Keratinocyte (primary cell): ENCODE results near the gene CTRB2. TPM values are rescaled to one million over a fixed set of nuclear protein-coding genes. Genes with fewer than 3 reads are reported as not detected.
A peak's percentile ranks its signal among the peaks of the same experiment; 100 is the strongest.

ENCODE experiments used
- DNase-seq: peaks from one replicate; pipeline ENCODE4 v3.0.0-alpha.2; 2011; ENCODE audit warnings: low read depth, missing footprints, low spot score
- FAIRE-seq: peaks from 2 replicates; lab custom pipeline; 2011; peaks lifted over from hg19 to GRCh38; lab: Jason Lieb, UNC
- H2AFZ ChIP-seq: 2 replicates; pipeline ENCODE4 v1.6.0; 2012; ENCODE audit warnings: low read length, control low read depth, inconsistent platforms; ENCODE audit not compliant: control insufficient read depth
- H3K27ac ChIP-seq: 2 replicates; pipeline ENCODE4 v1.5.1; 2011; ENCODE audit warnings: low read length; ENCODE audit not compliant: control insufficient read depth, insufficient read depth
- H3K27me3 ChIP-seq: 3 replicates; pipeline ENCODE4 v1.6.0; 2011; ENCODE audit warnings: low read length; ENCODE audit not compliant: control insufficient read depth, insufficient read depth; ENCODE audit errors: extremely low read depth
- H3K36me3 ChIP-seq, 2 experiments: 2 replicates in 1 of 2; 3 replicates in 1 of 2; pipeline ENCODE4 v1.5.1; 2011; ENCODE audit warnings: low read length in 2 of 2, mild to moderate bottlenecking in 1 of 2; ENCODE audit not compliant: control insufficient read depth in 2 of 2, insufficient read depth in 2 of 2; ENCODE audit errors: extremely low read depth in 1 of 2
- H3K4me1 ChIP-seq: 3 replicates; pipeline ENCODE4 v1.5.1; 2011; ENCODE audit warnings: low read length; ENCODE audit not compliant: control insufficient read depth, insufficient read depth; ENCODE audit errors: extremely low read depth
- H3K4me2 ChIP-seq: 3 replicates; pipeline ENCODE4 v1.6.0; 2011; ENCODE audit warnings: low read depth, low read length; ENCODE audit not compliant: control insufficient read depth, insufficient read depth; ENCODE audit errors: extremely low read depth
- H3K4me3 ChIP-seq, 3 experiments: fragments of 200-600 bp in 1 of 3; sonication (generic) in 1 of 3; 2 replicates in 2 of 3; 3 replicates in 1 of 3; pipeline ENCODE4 v1.5.1; 2011 to 2016; ENCODE audit warnings: low read length in 3 of 3, mild to moderate bottlenecking in 3 of 3, control low read depth in 2 of 3, inconsistent platforms in 1 of 3, low read depth in 1 of 3, mixed read lengths in 1 of 3, mixed run types in 1 of 3, moderate library complexity in 1 of 3; ENCODE audit not compliant: control insufficient read depth in 2 of 3, insufficient read depth in 2 of 3; ENCODE audit errors: extremely low read depth in 1 of 3
- H3K79me2 ChIP-seq: 2 replicates; pipeline ENCODE4 v1.6.0; 2012; ENCODE audit warnings: low read length; ENCODE audit not compliant: control insufficient read depth, insufficient read depth
- H3K9ac ChIP-seq: 3 replicates; pipeline ENCODE4 v1.6.0; 2011; ENCODE audit warnings: low read length; ENCODE audit not compliant: control insufficient read depth, insufficient read depth; ENCODE audit errors: extremely low read depth
- H3K9me1 ChIP-seq: 3 replicates; pipeline ENCODE4 v1.6.0; 2011; ENCODE audit warnings: low read length; ENCODE audit not compliant: control insufficient read depth, insufficient read depth; ENCODE audit errors: extremely low read depth
- H3K9me3 ChIP-seq: 2 replicates; pipeline ENCODE4 v1.5.1; 2012; ENCODE audit warnings: low read depth, low read length; ENCODE audit not compliant: control insufficient read depth
- H4K20me1 ChIP-seq: 3 replicates; pipeline ENCODE4 v1.6.0; 2011; ENCODE audit warnings: low read length; ENCODE audit not compliant: control insufficient read depth, insufficient read depth; ENCODE audit errors: extremely low read depth
- EZH2 ChIP-seq: IDR thresholded peaks from one replicate; pipeline ENCODE4 v1.6.1; 2012; ENCODE audit warnings: inconsistent platforms, mild to moderate bottlenecking, low read length, moderate library complexity
- dilution Hi-C: fragments of 300-500 bp; cut with MboI; formaldehyde crosslinking; loops from one replicate; pipeline ENCODE4 v1.7.0; 2020; ENCODE audit warnings: low sequenced_read_pairs; ENCODE audit not compliant: extremely low pct_ligation_motif_present
- polyA plus RNA-seq, 5 experiments: library from polyadenylated mRNA; depleted of rRNA in 3 of 5; stranded (reverse) in 3 of 5; stranded (forward) in 1 of 5; unstranded in 1 of 5; fragments of >200 nt; gene quantifications; 1 replicate in 1 of 5; 2 replicates in 3 of 5; 3 replicates in 1 of 5; pipeline versions ENCODE4 v1.2.1 to v1.2.3, GENCODE V29; 2011 to 2012; ENCODE audit warnings: missing spikeins in 2 of 5, low read depth in 1 of 5, low replicate concordance in 1 of 5
- TF ChIP-seq, protein P1 (sequence below), 3 experiments: IDR thresholded peaks in 1 of 3; conservative IDR thresholded peaks in 1 of 3; optimal IDR thresholded peaks in 1 of 3; 2 replicates in 2 of 3; 3 replicates in 1 of 3; pipeline versions ENCODE3 to v1.5.1; 2011; ENCODE audit warnings: low read length in 3 of 3, mild to moderate bottlenecking in 3 of 3, moderate library complexity in 2 of 3, control low read depth in 1 of 3, inconsistent platforms in 1 of 3; ENCODE audit not compliant: insufficient read depth in 2 of 3; ENCODE audit errors: extremely low read depth in 1 of 3

The CTRB2 gene
- polyA plus RNA-seq, 1 donor (not counting 4 experiments of a cell fraction or from before 2014, with no cell fraction given) = not detected

DNA sequence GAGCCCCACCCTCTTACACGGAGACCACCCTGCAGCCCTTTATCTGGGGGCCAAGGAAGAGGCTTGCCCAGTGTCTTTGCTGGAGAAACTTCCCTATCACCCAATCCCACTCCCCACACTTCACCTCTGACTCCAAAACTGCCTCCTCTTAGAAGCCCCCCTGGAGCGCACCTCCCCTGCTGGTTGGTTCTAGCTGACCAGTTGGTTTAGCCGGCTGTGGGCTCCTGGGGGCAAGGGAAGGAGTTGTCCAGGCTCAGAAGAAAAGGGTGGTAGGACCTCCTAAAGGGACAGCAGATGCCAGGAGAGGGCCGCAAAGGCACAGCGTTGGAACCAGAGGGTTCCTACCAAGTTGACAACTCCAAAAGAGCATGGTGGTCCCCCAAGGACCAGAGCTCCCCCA lies 42.5 kb upstream of the CTRB2 start:
- no peaks in the 10 kb centered on the region for H3K9me3 ChIP-seq
- dilution Hi-C loops = loop anchor here (25.0 kb wide), 1 partner anchor 138 kb away; no protein-coding TSS in a partner anchor
- no peak for FAIRE-seq

DNA sequence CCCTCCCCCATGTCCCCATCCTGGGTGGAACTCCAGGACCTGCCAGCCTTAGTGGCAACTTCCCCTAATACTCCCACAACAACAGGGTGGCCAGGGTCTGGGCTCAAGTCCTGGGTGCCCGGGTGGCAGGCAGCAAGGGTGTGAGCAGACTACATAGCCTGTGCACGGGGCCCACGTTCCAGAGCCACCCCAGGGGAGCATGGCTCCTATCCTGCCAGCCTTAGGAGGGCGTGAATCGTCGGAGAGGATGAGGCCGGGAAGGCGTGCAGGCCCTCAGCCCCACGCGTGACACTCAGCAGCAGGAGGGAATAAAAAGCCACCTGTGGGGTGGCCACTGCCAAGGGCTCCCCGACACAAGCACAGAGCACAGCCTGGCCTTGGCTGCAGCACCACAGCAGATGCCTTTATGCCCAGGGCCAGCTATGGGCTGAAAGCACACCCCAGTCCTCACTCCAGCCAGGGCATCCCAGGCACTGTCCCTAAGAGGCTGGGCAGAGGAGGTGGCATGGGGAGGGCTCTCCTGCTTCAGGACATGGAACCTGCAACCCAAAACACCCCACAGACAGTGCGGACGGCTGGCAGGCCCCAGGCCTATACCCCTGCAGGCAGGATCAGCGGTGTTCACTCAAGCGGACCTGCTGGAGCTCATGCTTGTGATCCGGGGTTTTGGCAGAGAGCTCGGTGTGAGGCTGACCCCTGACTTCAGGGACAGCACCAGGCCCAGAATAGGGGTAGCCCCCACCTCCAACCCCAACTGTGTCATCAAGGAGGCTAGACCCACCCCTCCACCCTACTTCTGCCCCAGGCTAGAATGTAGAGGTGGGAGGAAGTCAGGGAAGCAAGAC lies 41.8 kb upstream of the CTRB2 start:
- Histone ChIP-seq H3K4me3 (peak overlapping the region in 1 of 3 experiments; percentile 2), H3K4me2 (peak overlapping the region; percentile 93), H3K79me2 (peaks cover 94% of the 10 kb centered on the region), H3K4me1 (peaks cover 82% of the 10 kb centered on the region), H3K36me3 (peaks cover 7 to 27% of the 10 kb centered on the region in 2 experiments), H4K20me1 (peaks cover 22% of the 10 kb centered on the region), H3K9ac (peak overlapping the region; percentile 92), H3K27me3 (no peaks in the 10 kb centered on the region), H3K9me3 (no peaks in the 10 kb centered on the region), H3K9me1 (peaks cover 2% of the 10 kb centered on the region), H2AFZ (no peak overlapping the region), H3K27ac (peak overlapping the region; percentile 26)
- FAIRE-seq = no peak
- DNase-seq = no peak
- TF ChIP-seq EZH2 = no peak
- TF ChIP-seq, protein P1, sequence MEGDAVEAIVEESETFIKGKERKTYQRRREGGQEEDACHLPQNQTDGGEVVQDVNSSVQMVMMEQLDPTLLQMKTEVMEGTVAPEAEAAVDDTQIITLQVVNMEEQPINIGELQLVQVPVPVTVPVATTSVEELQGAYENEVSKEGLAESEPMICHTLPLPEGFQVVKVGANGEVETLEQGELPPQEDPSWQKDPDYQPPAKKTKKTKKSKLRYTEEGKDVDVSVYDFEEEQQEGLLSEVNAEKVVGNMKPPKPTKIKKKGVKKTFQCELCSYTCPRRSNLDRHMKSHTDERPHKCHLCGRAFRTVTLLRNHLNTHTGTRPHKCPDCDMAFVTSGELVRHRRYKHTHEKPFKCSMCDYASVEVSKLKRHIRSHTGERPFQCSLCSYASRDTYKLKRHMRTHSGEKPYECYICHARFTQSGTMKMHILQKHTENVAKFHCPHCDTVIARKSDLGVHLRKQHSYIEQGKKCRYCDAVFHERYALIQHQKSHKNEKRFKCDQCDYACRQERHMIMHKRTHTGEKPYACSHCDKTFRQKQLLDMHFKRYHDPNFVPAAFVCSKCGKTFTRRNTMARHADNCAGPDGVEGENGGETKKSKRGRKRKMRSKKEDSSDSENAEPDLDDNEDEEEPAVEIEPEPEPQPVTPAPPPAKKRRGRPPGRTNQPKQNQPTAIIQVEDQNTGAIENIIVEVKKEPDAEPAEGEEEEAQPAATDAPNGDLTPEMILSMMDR (optimal IDR thresholded peaks at IDR 0.05 in 1 of 3, IDR thresholded peaks at IDR 0.05 in 1 of 3, conservative IDR thresholded peaks at IDR 0.05 in 1 of 3; ENCODE audit: extremely low read depth in 1 of 3, insufficient read depth in 2 of 3, low read length in 3 of 3) = no peak
- dilution Hi-C loops = loop anchor here (25.0 kb wide), 1 partner anchor 139 kb away; no protein-coding TSS in a partner anchor

More for the DNA sequence above, 42.5 kb upstream of the CTRB2 start:
- Histone ChIP-seq H3K4me3 (peak overlapping the region; percentile 82 to 93 (median 88)), H3K36me3 (peaks cover 2 to 20% of the 10 kb centered on the region in 2 experiments), H3K79me2 (peaks cover 94% of the 10 kb centered on the region), H3K9me1 (peaks cover 5% of the 10 kb centered on the region), H3K4me2 (peak overlapping the region; percentile 93), H2AFZ (no peak overlapping the region), H3K9ac (peak overlapping the region; percentile 92), H3K4me1 (peaks cover 80% of the 10 kb centered on the region), H3K27ac (peak overlapping the region; percentile 86), H4K20me1 (peaks cover 26% of the 10 kb centered on the region), H3K27me3 (no peaks in the 10 kb centered on the region)
- no peak for DNase-seq
- no peak for TF ChIP-seq EZH2
